ENCODE measurements around the gene SGCE.

Gene SGCE

DNA sequence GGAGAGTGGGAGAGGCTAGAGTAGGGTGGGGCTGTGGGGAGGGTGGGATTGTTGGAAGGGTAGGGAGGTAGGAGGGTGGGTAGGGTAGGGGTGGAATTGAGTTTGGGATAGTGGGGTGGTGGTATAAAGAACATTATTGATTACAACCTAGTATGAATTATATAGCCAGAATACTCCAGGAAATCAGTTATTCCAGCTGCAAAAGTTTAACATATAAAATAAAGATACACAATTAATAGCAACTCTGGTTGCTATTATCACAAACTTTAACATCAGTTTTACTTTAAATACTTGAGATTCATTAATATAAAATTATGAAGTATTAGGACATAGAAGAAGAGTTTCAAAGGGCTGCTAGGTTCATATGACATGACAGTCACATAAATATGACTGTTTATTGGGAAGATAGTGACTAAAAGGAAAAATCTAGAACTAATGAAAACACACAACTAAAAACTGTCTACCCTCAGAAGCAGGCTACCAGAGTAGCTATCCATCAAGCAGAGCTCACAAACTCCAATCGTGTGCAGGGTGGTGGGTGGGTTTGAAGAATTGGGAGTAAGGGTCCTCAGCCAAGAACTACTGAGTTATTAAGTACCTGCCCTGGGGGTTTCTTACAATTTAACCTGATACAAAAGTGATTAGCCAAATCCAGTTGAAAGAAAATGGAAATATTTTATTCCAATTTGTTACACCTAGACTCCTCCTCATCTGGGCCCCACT is 14.0 kb upstream of the SGCE start:
- DNase-seq (ENCODE audit: low read depth) = no peak
- no peak overlapping the region for H3K4me3 ChIP-seq (ENCODE audit: low read length)
- TF ChIP-seq CTCF (IDR thresholded peaks at IDR 0.05; ENCODE audit: insufficient read depth, low read depth, low read length, missing control alignments) = no peak

DNA sequence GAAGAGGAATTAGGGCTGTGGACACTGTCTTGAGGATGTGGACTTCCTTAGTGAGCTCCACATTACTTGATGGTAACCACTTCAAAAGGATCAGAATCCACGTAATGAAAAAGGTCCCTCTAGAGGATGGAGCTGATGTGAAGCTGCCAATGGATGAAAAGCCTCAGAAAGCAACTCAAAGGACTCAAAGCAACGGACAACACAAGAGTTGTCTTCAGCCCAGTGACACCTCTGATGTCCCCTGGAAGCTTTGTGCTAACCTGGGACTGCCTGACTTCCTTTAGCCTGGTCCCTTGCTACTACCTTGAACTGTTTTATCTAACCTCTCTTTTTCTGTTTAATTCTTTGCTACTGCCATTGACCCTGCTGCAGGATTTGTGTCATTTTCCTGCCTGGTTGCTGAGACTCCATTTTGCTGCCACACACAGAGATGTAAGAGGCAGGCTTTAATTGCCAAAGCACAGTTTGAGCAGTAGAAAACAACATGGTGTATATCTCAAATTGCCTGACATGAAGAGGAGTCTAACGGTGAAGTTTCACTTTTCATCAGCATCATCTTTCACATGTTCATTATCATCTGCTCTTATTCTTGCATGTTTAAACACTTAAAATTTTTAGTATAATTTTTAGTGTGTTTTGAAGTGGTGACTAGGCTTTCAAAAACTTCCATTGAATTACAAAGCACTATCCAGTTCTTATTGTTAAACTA is 11.1 kb upstream of the SGCE start:
- no peak for TF ChIP-seq CTCF (IDR thresholded peaks at IDR 0.05; ENCODE audit: insufficient read depth, low read depth, low read length, missing control alignments)
- no peak overlapping the region for H3K4me3 ChIP-seq (ENCODE audit: low read length)
- DNase-seq (ENCODE audit: low read depth) = no peak

DNA sequence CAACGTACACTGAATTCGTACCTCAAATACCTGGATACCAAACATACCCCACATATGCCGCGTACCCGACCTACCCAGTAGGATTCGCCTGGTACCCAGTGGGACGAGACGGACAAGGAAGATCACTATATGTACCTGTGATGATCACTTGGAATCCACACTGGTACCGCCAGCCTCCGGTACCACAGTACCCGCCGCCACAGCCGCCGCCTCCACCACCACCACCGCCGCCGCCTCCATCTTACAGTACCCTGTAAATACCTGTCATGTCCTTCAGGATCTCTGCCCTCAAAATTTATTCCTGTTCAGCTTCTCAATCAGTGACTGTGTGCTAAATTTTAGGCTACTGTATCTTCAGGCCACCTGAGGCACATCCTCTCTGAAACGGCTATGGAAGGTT is 9.5 kb upstream of the SGCE start:
- no peak for TF ChIP-seq CTCF (IDR thresholded peaks at IDR 0.05; ENCODE audit: insufficient read depth, low read depth, low read length, missing control alignments)
- H3K4me3 ChIP-seq (ENCODE audit: low read length) = no peak overlapping the region
- DNase-seq (ENCODE audit: low read depth) = no peak

DNA sequence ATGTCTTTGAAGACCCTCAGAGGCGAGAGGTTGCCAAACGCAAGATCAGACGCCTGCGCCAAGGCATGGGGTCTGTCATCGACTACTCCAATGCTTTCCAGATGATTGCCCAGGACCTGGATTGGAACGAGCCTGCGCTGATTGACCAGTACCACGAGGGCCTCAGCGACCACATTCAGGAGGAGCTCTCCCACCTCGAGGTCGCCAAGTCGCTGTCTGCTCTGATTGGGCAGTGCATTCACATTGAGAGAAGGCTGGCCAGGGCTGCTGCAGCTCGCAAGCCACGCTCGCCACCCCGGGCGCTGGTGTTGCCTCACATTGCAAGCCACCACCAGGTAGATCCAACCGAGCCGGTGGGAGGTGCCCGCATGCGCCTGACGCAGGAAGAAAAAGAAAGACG is 8.1 kb upstream of the SGCE start:
- no peak for TF ChIP-seq CTCF (IDR thresholded peaks at IDR 0.05; ENCODE audit: insufficient read depth, low read depth, low read length, missing control alignments)
- no peak overlapping the region for H3K4me3 ChIP-seq (ENCODE audit: low read length)
- DNase-seq (ENCODE audit: low read depth) = no peak

GRCh38 chr7:94662548-94662947 is 6.6 kb upstream of the SGCE start:
- H3K4me3 ChIP-seq (ENCODE audit: low read length) = no peak overlapping the region
- no peak for TF ChIP-seq CTCF (IDR thresholded peaks at IDR 0.05; ENCODE audit: insufficient read depth, low read depth, low read length, missing control alignments)
- no peak for DNase-seq (ENCODE audit: low read depth)

DNA sequence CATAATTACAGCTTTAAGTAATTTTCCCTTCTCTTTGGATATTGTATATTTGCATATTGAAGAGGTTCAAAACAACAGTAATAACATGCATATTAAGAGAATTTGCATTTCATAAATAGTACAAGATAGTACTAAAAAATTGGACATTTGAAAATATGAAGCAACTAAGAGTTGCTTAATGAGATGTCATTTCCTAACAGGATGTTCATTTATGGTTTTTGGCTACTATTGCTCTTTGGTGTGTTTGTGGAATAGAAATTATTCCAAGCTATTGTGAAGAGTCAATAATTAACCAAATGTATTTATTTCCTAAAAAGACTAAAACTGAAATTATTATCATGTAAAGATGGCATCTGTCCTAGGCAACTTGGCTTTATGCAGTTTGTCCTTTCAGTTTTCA is 4.1 kb upstream of the SGCE start:
- no peak for TF ChIP-seq CTCF (IDR thresholded peaks at IDR 0.05; ENCODE audit: insufficient read depth, low read depth, low read length, missing control alignments)
- H3K4me3 ChIP-seq (ENCODE audit: low read length) = no peak overlapping the region
- DNase-seq (ENCODE audit: low read depth) = no peak

GRCh38 chr7:94658826-94659225 is 2.9 kb upstream of the SGCE start:
- peak overlapping the region; percentile 19 for H3K4me3 ChIP-seq (ENCODE audit: low read length)
- TF ChIP-seq CTCF (IDR thresholded peaks at IDR 0.05; ENCODE audit: insufficient read depth, low read depth, low read length, missing control alignments) = no peak

More at GRCh38 chr7:94658826-94659225, 2.9 kb upstream of the SGCE start:
- no peak for DNase-seq (ENCODE audit: low read depth)
